22Rv1 (cell line): ENCODE measurements around the gene SLC25A13.

Source experiments
- CTCF ChIP-seq: fragments of 450-650 bp; IDR thresholded peaks from 2 replicates; pipeline ENCODE4 v1.5.1; 2017; ENCODE audit warnings: mild to moderate bottlenecking
- ZFX ChIP-seq: fragments of 450-650 bp; IDR thresholded peaks from 2 replicates; pipeline ENCODE4 v1.6.1; 2017; ENCODE audit warnings: antibody characterized with exemption, borderline replicate concordance

GRCh38 chr7:96300986-96301385, 20.9 kb downstream of the SLC25A13 start:
- TF ChIP-seq CTCF (no peak), ZFX (no peak)
